ENCODE measurements around the gene METTL8.

The METTL8 gene

DNA sequence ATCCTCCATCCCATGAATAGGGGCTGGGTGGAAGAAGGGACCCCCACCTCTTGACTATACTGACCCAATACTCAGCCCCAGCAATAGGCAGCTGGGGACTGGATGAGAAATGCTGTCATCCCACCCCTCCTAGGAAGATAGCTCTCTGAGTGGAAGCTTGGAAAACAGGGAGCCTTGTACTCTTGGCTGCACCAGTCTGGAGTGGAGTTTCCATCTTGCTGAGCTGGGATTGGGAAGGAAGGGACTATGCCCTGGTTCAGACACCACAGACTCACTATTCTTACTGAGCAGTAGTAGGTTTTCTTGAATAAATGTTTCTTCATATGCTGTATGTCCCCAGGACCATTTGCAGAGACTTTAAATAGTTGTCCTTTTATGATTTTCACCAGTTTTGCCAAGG, 7.7 kb upstream of the METTL8 start:
- TF ChIP-seq, protein P1, sequence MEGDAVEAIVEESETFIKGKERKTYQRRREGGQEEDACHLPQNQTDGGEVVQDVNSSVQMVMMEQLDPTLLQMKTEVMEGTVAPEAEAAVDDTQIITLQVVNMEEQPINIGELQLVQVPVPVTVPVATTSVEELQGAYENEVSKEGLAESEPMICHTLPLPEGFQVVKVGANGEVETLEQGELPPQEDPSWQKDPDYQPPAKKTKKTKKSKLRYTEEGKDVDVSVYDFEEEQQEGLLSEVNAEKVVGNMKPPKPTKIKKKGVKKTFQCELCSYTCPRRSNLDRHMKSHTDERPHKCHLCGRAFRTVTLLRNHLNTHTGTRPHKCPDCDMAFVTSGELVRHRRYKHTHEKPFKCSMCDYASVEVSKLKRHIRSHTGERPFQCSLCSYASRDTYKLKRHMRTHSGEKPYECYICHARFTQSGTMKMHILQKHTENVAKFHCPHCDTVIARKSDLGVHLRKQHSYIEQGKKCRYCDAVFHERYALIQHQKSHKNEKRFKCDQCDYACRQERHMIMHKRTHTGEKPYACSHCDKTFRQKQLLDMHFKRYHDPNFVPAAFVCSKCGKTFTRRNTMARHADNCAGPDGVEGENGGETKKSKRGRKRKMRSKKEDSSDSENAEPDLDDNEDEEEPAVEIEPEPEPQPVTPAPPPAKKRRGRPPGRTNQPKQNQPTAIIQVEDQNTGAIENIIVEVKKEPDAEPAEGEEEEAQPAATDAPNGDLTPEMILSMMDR (IDR thresholded peaks at IDR 0.05; ENCODE audit: control insufficient read depth, insufficient read depth, low read depth, low read length, missing control alignments): no peak
- no peak overlapping the region for H3K4me3 ChIP-seq (ENCODE audit: control insufficient read depth, low read depth, low read length)
- no peak for DNase-seq (ENCODE audit: low read depth)

DNA sequence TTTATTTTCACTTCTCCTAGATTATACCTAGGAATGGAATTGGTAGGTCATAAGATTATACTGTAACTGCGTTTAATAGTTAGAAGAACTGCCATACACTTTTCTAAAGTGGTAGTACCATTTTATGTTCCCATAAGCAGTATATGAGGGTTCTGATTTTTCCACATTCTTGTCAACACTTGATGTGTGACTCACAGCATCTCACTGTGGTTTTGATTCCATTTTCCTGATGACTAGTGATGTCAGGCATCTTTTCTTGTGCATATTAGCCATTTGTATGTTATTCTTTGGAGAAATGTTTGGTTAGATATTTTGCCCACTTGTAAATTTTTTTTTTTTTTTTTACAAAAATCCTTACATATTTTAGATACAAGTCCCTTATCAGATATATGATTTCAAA, 2.5 kb upstream of the METTL8 start:
- TF ChIP-seq, protein P1 (IDR thresholded peaks at IDR 0.05; ENCODE audit: control insufficient read depth, insufficient read depth, low read depth, low read length, missing control alignments): no peak
- DNase-seq (ENCODE audit: low read depth): peak; percentile 63
- H3K4me3 ChIP-seq (ENCODE audit: control insufficient read depth, low read depth, low read length): no peak overlapping the region

- TF ChIP-seq, protein P1 (IDR thresholded peaks at IDR 0.05; ENCODE audit: control insufficient read depth, insufficient read depth, low read depth, low read length, missing control alignments): no peak
- peak; percentile 68 for DNase-seq (ENCODE audit: low read depth)
- peak within 1 kb of the TSS; percentile 98 for H3K4me3 ChIP-seq (ENCODE audit: control insufficient read depth, low read depth, low read length)
Measured at GRCh38 chr2:171434013-171434989, 511 bp upstream of the METTL8 start, which contains the start of gene DCAF17. DCAF17 (plus strand) TSS chr2:171434226; CDS start chr2:171434578, 352 bp downstream.

DNA sequence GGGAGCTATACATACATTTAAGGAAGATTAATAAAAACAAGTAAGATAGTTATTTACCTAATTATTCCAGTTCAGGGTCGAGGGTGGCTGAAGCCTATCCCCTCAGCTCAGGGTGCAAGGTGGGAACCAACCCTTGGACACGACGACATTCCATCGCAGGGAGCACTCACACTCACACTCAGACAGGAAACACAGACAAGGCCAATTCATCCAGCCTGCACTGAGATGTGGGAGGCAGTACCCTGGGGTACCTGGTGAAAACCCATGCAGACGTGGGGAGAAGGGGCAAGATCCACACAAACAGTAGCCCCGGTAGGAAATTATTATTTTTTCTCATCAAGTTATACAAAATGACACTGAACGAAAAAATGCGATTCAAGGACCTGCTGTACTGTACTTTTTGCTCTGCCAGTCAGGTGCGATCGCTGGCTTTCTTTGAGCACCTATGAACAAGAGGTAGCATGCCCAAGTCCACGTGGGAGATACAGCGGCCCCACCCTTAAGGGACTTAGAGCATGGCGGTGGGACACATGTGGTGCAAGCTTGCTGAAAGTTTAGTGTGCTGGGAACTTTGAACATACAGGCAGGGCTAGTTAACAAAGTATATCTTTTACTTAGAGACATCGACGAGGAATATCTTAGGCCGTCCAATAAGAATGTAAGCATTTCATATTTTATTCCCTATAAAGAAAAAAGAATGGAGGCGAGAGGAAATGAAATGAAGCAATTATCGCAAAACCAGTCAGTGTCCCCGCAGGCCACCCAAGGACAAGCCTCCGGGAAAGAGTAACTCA, 624 bp downstream of the METTL8 start:
- DNase-seq (ENCODE audit: low read depth): no peak
- H3K4me3 ChIP-seq (ENCODE audit: control insufficient read depth, low read depth, low read length): peak overlapping the region; percentile 98
- TF ChIP-seq, protein P1 (IDR thresholded peaks at IDR 0.05; ENCODE audit: control insufficient read depth, insufficient read depth, low read depth, low read length, missing control alignments): no peak

GRCh38 chr2:171432206-171432968, 1.4 kb downstream of the METTL8 start:
- no peak for DNase-seq (ENCODE audit: low read depth)
- TF ChIP-seq, protein P1 (IDR thresholded peaks at IDR 0.05; ENCODE audit: control insufficient read depth, insufficient read depth, low read depth, low read length, missing control alignments): no peak
- no peak overlapping the region for H3K4me3 ChIP-seq (ENCODE audit: control insufficient read depth, low read depth, low read length)

- no peak for DNase-seq (ENCODE audit: low read depth)
- TF ChIP-seq, protein P1 (IDR thresholded peaks at IDR 0.05; ENCODE audit: control insufficient read depth, insufficient read depth, low read depth, low read length, missing control alignments): no peak
- no peak overlapping the region for H3K4me3 ChIP-seq (ENCODE audit: control insufficient read depth, low read depth, low read length)
Measured at GRCh38 chr2:171431677-171432167, 2.1 kb downstream of the METTL8 start.

Data from AG09309 (cell line).